Activated CD4-positive, alpha-beta T cell treated with anti-CD3 and anti-CD28 coated beads, Interleukin-2, amount 50 U/mL, for 24 hours (primary cell): ENCODE data around the gene CATSPER4.

Experiments
- DNase-seq, 2 donors: peaks; one replicate each; pipeline ENCODE4 v3.0.0-alpha.2; 2020; ENCODE audit warnings: low read depth in 1 of 2, low spot score in 1 of 2

Gene CATSPER4

GRCh38 chr1:26234644-26235370 lies 44.4 kb downstream of the CATSPER4 start:
- DNase-seq = peak in 1 of 2 donors; percentile 3

GRCh38 chr1:26237230-26237966 lies 47.0 kb downstream of the CATSPER4 start:
- DNase-seq = no peak

GRCh38 chr1:26239936-26240335 lies 49.5 kb downstream of the CATSPER4 start:
- no peak for DNase-seq
